Erythroblast (primary cell): Measurements from ENCODE around the gene UBE2O.

ENCODE experiments used
- GATA1 ChIP-seq: IDR thresholded peaks from 2 replicates; pipeline ENCODE4 v1.6.1; 2011; ENCODE audit warnings: low read depth, mild to moderate bottlenecking, control low read depth, low read length, moderate library complexity
- POLR2A ChIP-seq: IDR thresholded peaks from 2 replicates; pipeline ENCODE4 v1.6.1; 2011; ENCODE audit warnings: mild to moderate bottlenecking, low read length

GRCh38 chr17:76495663-76496400 lies 42.9 kb upstream of the UBE2O start:
- TF ChIP-seq POLR2A, result no peak
- no peak for TF ChIP-seq GATA1
